H1 (cell line): ENCODE measurements around the gene FBN3. TPM values are rescaled to one million over a fixed set of nuclear protein-coding genes. Genes with fewer than 3 reads are reported as not detected.

Source experiments
- CTCF ChIA-PET: fragments of 300-600 bp; sonication (Branson Sonifier 250); formaldehyde crosslinking; loops from one replicate; lab custom pipeline; 2021; ENCODE audit not compliant: partially characterized antibody; lab: Charles Lee
- POLR2A ChIA-PET: fragments of 300-600 bp; sonication (Branson Sonifier 250); formaldehyde crosslinking; loops from one replicate; lab custom pipeline; 2021; ENCODE audit warnings: inconsistent platforms; ENCODE audit not compliant: partially characterized antibody; lab: Charles Lee
- DNase-seq, 2 experiments: peaks; one replicate each; pipeline versions ENCODE4 v3.0.0 to v3.0.0-alpha.2; 2010 to 2022; ENCODE audit warnings: low spot score in 2 of 2, low read depth in 1 of 2, mixed read lengths in 1 of 2
- FAIRE-seq: peaks from 2 replicates; lab custom pipeline; 2011; peaks lifted over from hg19 to GRCh38; lab: Jason Lieb, UNC
- H2AFZ ChIP-seq: 2 replicates; pipeline ENCODE4 v1.8.1; 2012; ENCODE audit warnings: low read length, inconsistent platforms
- H2AK5ac ChIP-seq: 2 replicates; pipeline ENCODE4 v1.6.1; 2013; ENCODE audit warnings: low read depth, low read length
- H2BK120ac ChIP-seq: replicated peaks from 2 replicates; pipeline ENCODE3; 2013; ENCODE audit warnings: low read depth, low read length, inconsistent platforms
- H2BK12ac ChIP-seq: 2 replicates; pipeline ENCODE4 v1.6.1; 2013; ENCODE audit warnings: low read depth, low read length
- H2BK15ac ChIP-seq: 2 replicates; pipeline ENCODE4 v1.6.1; 2013; ENCODE audit warnings: low read length
- H2BK20ac ChIP-seq: 2 replicates; pipeline ENCODE4 v1.6.1; 2013; ENCODE audit warnings: low read length
- H2BK5ac ChIP-seq: 2 replicates; pipeline ENCODE4 v1.6.1; 2013; ENCODE audit warnings: low read depth, low read length
- H3K14ac ChIP-seq: 2 replicates; pipeline ENCODE4 v1.6.1; 2013; ENCODE audit warnings: inconsistent platforms; ENCODE audit not compliant: insufficient read length
- H3K18ac ChIP-seq: 2 replicates; pipeline ENCODE4 v1.6.1; 2013; ENCODE audit warnings: low read length; ENCODE audit errors: extremely low read depth
- H3K23ac ChIP-seq: 2 replicates; pipeline ENCODE4 v1.6.1; 2013; ENCODE audit warnings: inconsistent platforms; ENCODE audit not compliant: insufficient read length
- H3K23me2 ChIP-seq: 2 replicates; pipeline ENCODE4 v1.6.1; 2013; ENCODE audit warnings: low read depth, low read length
- H3K27ac ChIP-seq: 2 replicates; pipeline ENCODE4 v1.6.1; 2011; ENCODE audit warnings: low read depth, low read length, inconsistent platforms
- H3K27me3 ChIP-seq, 4 experiments: replicated peaks in 1 of 4; 1 replicate in 1 of 4; 2 replicates in 3 of 4; pipeline versions ENCODE4 v1.6.1 to v1.8.1; 2011 to 2013; ENCODE audit warnings: low read length in 3 of 4, mild to moderate bottlenecking in 3 of 4, inconsistent platforms in 2 of 4, mixed read lengths in 2 of 4, moderate library complexity in 1 of 4; ENCODE audit not compliant: control insufficient read depth in 3 of 4, insufficient read depth in 3 of 4; ENCODE audit errors: extremely low read depth in 1 of 4
- H3K36me3 ChIP-seq, 4 experiments: 2 replicates each; pipeline versions ENCODE4 v1.6.1 to v1.8.1; 2011 to 2013; ENCODE audit warnings: mild to moderate bottlenecking in 4 of 4, low read length in 3 of 4, moderate library complexity in 2 of 4, control low read depth in 1 of 4, inconsistent platforms in 1 of 4; ENCODE audit not compliant: insufficient read depth in 4 of 4, control insufficient read depth in 2 of 4
- H3K4ac ChIP-seq: replicated peaks from 2 replicates; pipeline ENCODE3; 2013; ENCODE audit warnings: low read length, low read depth, mixed read lengths, inconsistent platforms; ENCODE audit not compliant: insufficient read length
- H3K4me1 ChIP-seq, 4 experiments: replicated peaks in 1 of 4; 1 replicate in 1 of 4; 2 replicates in 3 of 4; pipeline versions ENCODE4 v1.6.1 to v1.8.1; 2011 to 2013; ENCODE audit warnings: low read length in 3 of 4, inconsistent platforms in 2 of 4, mixed read lengths in 1 of 4; ENCODE audit not compliant: insufficient read depth in 4 of 4, control insufficient read depth in 3 of 4
- H3K4me2 ChIP-seq, 2 experiments: 2 replicates each; pipeline versions ENCODE4 v1.6.1 to v1.8.1; 2011 to 2013; ENCODE audit warnings: low read depth in 2 of 2, low read length in 2 of 2, control low read depth in 1 of 2, inconsistent platforms in 1 of 2, mild to moderate bottlenecking in 1 of 2; ENCODE audit not compliant: insufficient read depth in 1 of 2
- H3K4me3 ChIP-seq, 4 experiments: fragments of 200-600, 300-600 bp in 1 of 4; sonication (generic), shearing (Covaris generic), sonication (Bioruptor Twin) in 1 of 4; 2 replicates each; pipeline versions ENCODE4 v1.5.1 to v1.8.1; 2011 to 2016; ENCODE audit warnings: low read length in 4 of 4, low read depth in 3 of 4, control low read depth in 2 of 4, inconsistent platforms in 2 of 4, mild to moderate bottlenecking in 2 of 4, mixed read lengths in 1 of 4, moderate library complexity in 1 of 4; ENCODE audit not compliant: insufficient read depth in 2 of 4; ENCODE audit errors: extremely low read depth in 1 of 4
- H3K56ac ChIP-seq: replicated peaks from 2 replicates; pipeline ENCODE3; 2013; ENCODE audit warnings: low read depth, mild to moderate bottlenecking, mixed read lengths, low read length, inconsistent platforms; ENCODE audit not compliant: insufficient read length
- H3K79me1 ChIP-seq: 2 replicates; pipeline ENCODE4 v1.6.1; 2013; ENCODE audit warnings: low read depth, low read length, control low read depth
- H3K79me2 ChIP-seq, 2 experiments: 2 replicates each; pipeline versions ENCODE4 v1.6.1 to v1.8.1; 2012 to 2013; ENCODE audit warnings: low read length in 2 of 2, mild to moderate bottlenecking in 2 of 2, inconsistent platforms in 1 of 2; ENCODE audit not compliant: insufficient read depth in 2 of 2, control insufficient read depth in 1 of 2
- H3K9ac ChIP-seq, 4 experiments: replicated peaks in 1 of 4; 1 replicate in 1 of 4; 2 replicates in 3 of 4; pipeline versions ENCODE4 v1.6.1 to v1.8.1; 2011 to 2013; ENCODE audit warnings: low read depth in 3 of 4, low read length in 3 of 4, control low read depth in 2 of 4, mild to moderate bottlenecking in 2 of 4, moderate library complexity in 2 of 4, inconsistent platforms in 1 of 4; ENCODE audit errors: extremely low read depth in 1 of 4
- H3K9me3 ChIP-seq, 2 experiments: 2 replicates each; pipeline versions ENCODE4 v1.6.1 to v1.8.1; 2012 to 2013; ENCODE audit warnings: mild to moderate bottlenecking in 2 of 2, moderate library complexity in 2 of 2, control low read depth in 1 of 2, inconsistent platforms in 1 of 2, low read depth in 1 of 2, low read length in 1 of 2, mixed read lengths in 1 of 2; ENCODE audit not compliant: insufficient read depth in 2 of 2
- H4K20me1 ChIP-seq, 2 experiments: replicated peaks in 1 of 2; 2 replicates each; pipeline versions ENCODE3 to v1.8.1; 2011 to 2013; ENCODE audit warnings: inconsistent platforms in 2 of 2, low read length in 2 of 2, mild to moderate bottlenecking in 1 of 2; ENCODE audit not compliant: insufficient read depth in 2 of 2, control insufficient read depth in 1 of 2
- H4K5ac ChIP-seq: 2 replicates; pipeline ENCODE4 v1.6.1; 2013; ENCODE audit warnings: low read length, low read depth, mixed read lengths, inconsistent platforms; ENCODE audit not compliant: insufficient read length
- H4K8ac ChIP-seq: 2 replicates; pipeline ENCODE4 v1.8.0; 2013; ENCODE audit warnings: mild to moderate bottlenecking, moderate library complexity, low read length, inconsistent platforms; ENCODE audit not compliant: insufficient read depth; ENCODE audit errors: extremely low read depth
- H4K91ac ChIP-seq: replicated peaks from 2 replicates; pipeline ENCODE3; 2013; ENCODE audit warnings: low read length, mixed read lengths, inconsistent platforms; ENCODE audit not compliant: insufficient read length
- CHD1 ChIP-seq: IDR thresholded peaks from 2 replicates; pipeline ENCODE4 v1.6.1; 2012; ENCODE audit warnings: low read depth, low read length, improper control_type of control experiment
- RAD21 ChIP-seq, 2 experiments: IDR thresholded peaks in 1 of 2; conservative IDR thresholded peaks in 1 of 2; 2 replicates each; pipeline ENCODE4 v1.6.1; 2011; ENCODE audit warnings: low read depth in 2 of 2, low read length in 2 of 2, improper control_type of control experiment in 1 of 2, inconsistent platforms in 1 of 2, mild to moderate bottlenecking in 1 of 2, moderate library complexity in 1 of 2
- WGBS, 2 experiments: shearing (Covaris generic) in 1 of 2; methylation state at CpG; one replicate each; pipeline versions ENCODE4 v1.1.6 to v1.1.7; 2013 to 2015; ENCODE audit warnings: low lambda C conversion rate in 2 of 2, mixed read lengths in 2 of 2, inconsistent platforms in 1 of 2, low coverage in 1 of 2, missing lambda C conversion rate in 1 of 2; ENCODE audit not compliant: insufficient replicate concordance in 2 of 2, insufficient coverage in 1 of 2, insufficient read length in 1 of 2; ENCODE audit errors: extremely low coverage in 1 of 2, missing lambda C conversion rate in 1 of 2; 5-methylcytosine and 5-hydroxymethylcytosine counted together
- polyA plus RNA-seq, 7 experiments: library from polyadenylated mRNA; depleted of rRNA in 3 of 7; stranded (reverse) in 5 of 7; unstranded in 2 of 7; fragments of >200 nt in 5 of 7; fragments of 200-250 nt in 2 of 7; gene quantifications; 1 replicate in 5 of 7; 2 replicates in 1 of 7; 4 replicates in 1 of 7; pipeline versions ENCODE4 v1.2.1 to v1.2.3, GENCODE V29; 2011 to 2013; ENCODE audit warnings: missing spikeins in 2 of 7, mixed read lengths in 2 of 7
- total RNA-seq: library from RNA; stranded (reverse); fragmentation: NEBNext Ultra II Directional; extraction: Animal tissue kit (Norgen Biotek cat#: 25700); gene quantifications from 2 replicates; pipeline ENCODE4 v1.2.1, GENCODE V29; 2021
- TF ChIP-seq, protein P1 (sequence below), 3 experiments: IDR thresholded peaks; 1 replicate in 2 of 3; 2 replicates in 1 of 3; pipeline versions ENCODE4 v1.5.1 to v1.6.1; 2011; ENCODE audit warnings: low read length in 3 of 3, mild to moderate bottlenecking in 3 of 3, inconsistent platforms in 2 of 3, low read depth in 1 of 3, moderate library complexity in 1 of 3; ENCODE audit not compliant: insufficient read depth in 1 of 3; ENCODE audit errors: control extremely low read depth in 1 of 3

Gene FBN3
- total and polyA plus RNA-seq, 2 of the 8 experiments (the other 6 are each of a cell fraction or from before 2014, with no cell fraction given): 37.1 to 38.7 TPM

DNA sequence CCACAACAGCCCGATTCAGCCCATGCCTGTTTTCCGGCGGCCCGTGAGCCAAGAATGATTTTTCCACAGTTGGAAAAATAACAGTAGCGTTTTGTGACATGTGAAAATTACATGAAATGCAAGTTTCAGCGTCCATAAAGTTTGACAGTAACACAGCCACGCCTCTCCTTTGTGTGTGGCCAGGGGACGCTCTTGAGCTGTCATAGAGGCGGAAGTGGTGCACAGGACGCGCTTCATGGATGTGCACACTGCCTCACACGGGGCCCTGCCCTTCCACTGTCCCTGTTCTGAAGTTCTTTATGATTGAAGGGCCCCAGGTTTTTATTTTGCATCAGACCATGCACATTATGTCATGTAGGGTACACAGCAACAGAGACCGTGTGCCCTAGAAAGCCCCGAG lies 131.6 kb downstream of the FBN3 start:
- H3K36me3 ChIP-seq: no peaks in the 10 kb centered on the region
- no peaks in the 10 kb centered on the region for H3K79me1 ChIP-seq
- no peaks in the 10 kb centered on the region for H3K4me1 ChIP-seq
- ChIA-PET CTCF (interaction anchor here (1.1 to 2.9 kb wide), 5 partner anchors 11 to 52 kb away, joined by 4 to 14 read pairs (median 4); no protein-coding TSS in a partner anchor), POLR2A (interaction anchor here (0.7 to 2.6 kb wide), 3 partner anchors 10 to 60 kb away, joined by 3 to 6 read pairs (median 3); no protein-coding TSS in a partner anchor)
- H4K20me1 ChIP-seq: no peaks in the 10 kb centered on the region
- H3K18ac ChIP-seq: no peak overlapping the region
- H3K23ac ChIP-seq: no peak overlapping the region
- H2AK5ac ChIP-seq: no peak overlapping the region
- H4K8ac ChIP-seq: no peak overlapping the region
- no peak overlapping the region for H3K4me2 ChIP-seq
- H3K27me3 ChIP-seq: no peaks in the 10 kb centered on the region
- H2BK15ac ChIP-seq: no peak overlapping the region
- no peaks in the 10 kb centered on the region for H3K79me2 ChIP-seq
- no peak overlapping the region for H2BK120ac ChIP-seq
- no peak overlapping the region for H3K14ac ChIP-seq
- WGBS, 2 experiments: 86% methylated on average over 14 of the region's 14 CpGs; no CpG with 5 or more reads in 1 of the 2 experiments
- H2BK5ac ChIP-seq: no peak overlapping the region
- no peak overlapping the region for H3K4ac ChIP-seq
- no peak overlapping the region for H3K4me3 ChIP-seq
- no peak for DNase-seq
- no peaks in the 10 kb centered on the region for H3K9me3 ChIP-seq
- no peak overlapping the region for H3K56ac ChIP-seq
- no peak overlapping the region for H2BK12ac ChIP-seq
- H3K23me2 ChIP-seq: no peaks in the 10 kb centered on the region
- H2AFZ ChIP-seq: no peak overlapping the region
- TF ChIP-seq CHD1 (no peak), RAD21 (IDR thresholded peaks at IDR 0.05 in 1 of 2, conservative IDR thresholded peaks at IDR 0.05 in 1 of 2; ENCODE audit: low read depth in 2 of 2, low read length in 2 of 2) (peak; percentile 81)
- TF ChIP-seq, protein P1, sequence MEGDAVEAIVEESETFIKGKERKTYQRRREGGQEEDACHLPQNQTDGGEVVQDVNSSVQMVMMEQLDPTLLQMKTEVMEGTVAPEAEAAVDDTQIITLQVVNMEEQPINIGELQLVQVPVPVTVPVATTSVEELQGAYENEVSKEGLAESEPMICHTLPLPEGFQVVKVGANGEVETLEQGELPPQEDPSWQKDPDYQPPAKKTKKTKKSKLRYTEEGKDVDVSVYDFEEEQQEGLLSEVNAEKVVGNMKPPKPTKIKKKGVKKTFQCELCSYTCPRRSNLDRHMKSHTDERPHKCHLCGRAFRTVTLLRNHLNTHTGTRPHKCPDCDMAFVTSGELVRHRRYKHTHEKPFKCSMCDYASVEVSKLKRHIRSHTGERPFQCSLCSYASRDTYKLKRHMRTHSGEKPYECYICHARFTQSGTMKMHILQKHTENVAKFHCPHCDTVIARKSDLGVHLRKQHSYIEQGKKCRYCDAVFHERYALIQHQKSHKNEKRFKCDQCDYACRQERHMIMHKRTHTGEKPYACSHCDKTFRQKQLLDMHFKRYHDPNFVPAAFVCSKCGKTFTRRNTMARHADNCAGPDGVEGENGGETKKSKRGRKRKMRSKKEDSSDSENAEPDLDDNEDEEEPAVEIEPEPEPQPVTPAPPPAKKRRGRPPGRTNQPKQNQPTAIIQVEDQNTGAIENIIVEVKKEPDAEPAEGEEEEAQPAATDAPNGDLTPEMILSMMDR (IDR thresholded peaks at IDR 0.05; ENCODE audit: control extremely low read depth in 1 of 3, insufficient read depth in 1 of 3, low read depth in 1 of 3, low read length in 3 of 3): peak; percentile 53 to 77 (median 63)
- H2BK20ac ChIP-seq: no peak overlapping the region
- FAIRE-seq: no peak
- H3K27ac ChIP-seq: no peak overlapping the region
- no peak overlapping the region for H3K9ac ChIP-seq
- no peak overlapping the region for H4K5ac ChIP-seq
- no peak overlapping the region for H4K91ac ChIP-seq
